Thoracic aorta (tissue), 2 donors: ENCODE measurements around the gene KRT80. TPM values are rescaled to one million over a fixed set of nuclear protein-coding genes. Genes with fewer than 3 reads are reported as not detected.

Experiments
- ATAC-seq: fragments of 150-250 bp; one replicate; pipeline ENCODE4 v1.8.0; 2017; ENCODE audit warnings: low read depth; ENCODE audit not compliant: insufficient number of reproducible peaks, low FRiP score
- DNase-seq: peaks from one replicate; pipeline ENCODE4 v3.0.0-alpha.2; 2020; ENCODE audit warnings: low spot score
- H3K27ac ChIP-seq, 2 donors: fragments of 200-600 bp; sonication (generic); 1 replicate in 1 of 2; 2 replicates in 1 of 2; pipeline ENCODE4 v1.5.1; 2016; ENCODE audit warnings: mild to moderate bottlenecking in 2 of 2, moderate library complexity in 2 of 2
- H3K27me3 ChIP-seq: fragments of 200-600 bp; sonication (generic); replicated peaks from 2 replicates; pipeline ENCODE4 v1.6.0; 2016; ENCODE audit warnings: mild to moderate bottlenecking; ENCODE audit not compliant: insufficient read depth
- H3K36me3 ChIP-seq: fragments of 200-600 bp; sonication (generic); one replicate; pipeline ENCODE4 v1.5.1; 2016
- H3K4me1 ChIP-seq, 2 donors: fragments of 200-600 bp; sonication (generic); 1 replicate in 1 of 2; 2 replicates in 1 of 2; pipeline versions ENCODE4 v1.5.1 to v1.6.0; 2016; ENCODE audit warnings: low read depth in 2 of 2, mild to moderate bottlenecking in 1 of 2; ENCODE audit not compliant: control insufficient read depth in 1 of 2
- H3K4me3 ChIP-seq: fragments of 200-600 bp; sonication (generic); 2 replicates; pipeline ENCODE4 v1.5.1; 2016; ENCODE audit warnings: mild to moderate bottlenecking
- H3K9me3 ChIP-seq: fragments of 200-600 bp; sonication (generic); 2 replicates; pipeline ENCODE4 v1.5.1; 2016
- total RNA-seq, 2 donors: library from RNA; depleted of rRNA; stranded (reverse); fragments of >200 nt; gene quantifications; one replicate each; pipeline versions ENCODE4 v1.1.0 to v1.2.3, GENCODE V29; 2016
- TF ChIP-seq, protein P1 (sequence below): fragments of 200-600 bp; sonication (generic); IDR thresholded peaks from one replicate; pipeline ENCODE4 v1.5.1; 2019; ENCODE audit warnings: antibody characterized with exemption

Gene KRT80
- total RNA-seq, 2 donors from 2014 or later: 0.21 to 0.41 TPM

DNA sequence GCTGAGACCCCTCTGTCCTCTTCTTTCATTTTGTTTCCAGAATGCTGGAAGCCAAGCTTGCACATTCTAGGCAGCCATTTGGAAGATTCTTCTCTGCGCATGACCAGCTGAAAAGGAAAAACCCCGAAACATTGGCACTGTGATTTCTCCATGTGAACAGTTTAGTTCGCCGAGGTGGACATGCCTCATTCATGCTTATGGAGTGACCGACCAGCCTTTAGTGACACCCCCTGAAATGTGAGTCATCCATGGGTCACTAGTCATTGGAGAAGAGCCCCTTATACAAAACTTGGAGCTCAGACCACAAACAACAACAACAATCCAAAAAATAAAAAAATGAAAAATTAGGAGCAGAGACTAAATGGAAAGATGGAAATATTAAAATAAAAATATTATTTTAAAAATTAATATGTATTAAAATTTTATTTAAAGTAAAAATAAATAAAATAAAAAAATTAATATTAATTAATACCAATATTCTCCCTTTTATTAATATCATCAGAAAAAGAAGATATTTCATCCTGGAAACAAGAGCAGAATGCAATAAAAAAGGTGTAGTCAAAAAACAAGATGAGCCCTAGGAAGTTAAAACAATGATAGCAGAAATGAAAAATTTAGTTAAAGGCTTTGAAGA is 31.7 kb upstream of the KRT80 start:
- Histone ChIP-seq H3K4me1 (peaks cover 13 to 37% of the 10 kb centered on the region in 2 donors), H3K27me3 (no peaks in the 10 kb centered on the region), H3K9me3 (no peaks in the 10 kb centered on the region), H3K4me3 (no peak overlapping the region), H3K27ac (peak overlapping the region in 1 of 2 donors; percentile 58), H3K36me3 (no peaks in the 10 kb centered on the region)
- ATAC-seq (no peak), DNase-seq (no peak)
- TF ChIP-seq, protein P1, sequence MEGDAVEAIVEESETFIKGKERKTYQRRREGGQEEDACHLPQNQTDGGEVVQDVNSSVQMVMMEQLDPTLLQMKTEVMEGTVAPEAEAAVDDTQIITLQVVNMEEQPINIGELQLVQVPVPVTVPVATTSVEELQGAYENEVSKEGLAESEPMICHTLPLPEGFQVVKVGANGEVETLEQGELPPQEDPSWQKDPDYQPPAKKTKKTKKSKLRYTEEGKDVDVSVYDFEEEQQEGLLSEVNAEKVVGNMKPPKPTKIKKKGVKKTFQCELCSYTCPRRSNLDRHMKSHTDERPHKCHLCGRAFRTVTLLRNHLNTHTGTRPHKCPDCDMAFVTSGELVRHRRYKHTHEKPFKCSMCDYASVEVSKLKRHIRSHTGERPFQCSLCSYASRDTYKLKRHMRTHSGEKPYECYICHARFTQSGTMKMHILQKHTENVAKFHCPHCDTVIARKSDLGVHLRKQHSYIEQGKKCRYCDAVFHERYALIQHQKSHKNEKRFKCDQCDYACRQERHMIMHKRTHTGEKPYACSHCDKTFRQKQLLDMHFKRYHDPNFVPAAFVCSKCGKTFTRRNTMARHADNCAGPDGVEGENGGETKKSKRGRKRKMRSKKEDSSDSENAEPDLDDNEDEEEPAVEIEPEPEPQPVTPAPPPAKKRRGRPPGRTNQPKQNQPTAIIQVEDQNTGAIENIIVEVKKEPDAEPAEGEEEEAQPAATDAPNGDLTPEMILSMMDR: no peak

DNA sequence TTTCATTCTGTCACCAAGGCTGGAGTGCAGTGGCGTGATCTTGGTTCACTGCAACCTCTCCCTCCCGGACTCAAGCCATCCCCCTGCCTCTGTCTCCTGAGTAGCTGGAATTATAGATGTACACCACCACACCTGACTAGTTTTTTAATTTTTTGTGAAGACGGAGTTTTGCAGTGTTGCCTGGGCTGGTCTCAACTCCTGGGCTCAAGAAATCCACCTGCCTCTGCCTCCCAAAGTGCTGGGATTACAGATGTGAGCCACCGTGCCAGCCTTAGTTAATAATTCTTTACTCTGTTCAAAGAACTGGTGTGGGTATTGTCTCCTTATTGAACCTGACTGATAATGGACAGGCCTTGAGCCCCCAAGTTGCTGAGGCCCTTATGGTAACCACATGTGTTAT is 30.9 kb upstream of the KRT80 start:
- DNase-seq (no peak), ATAC-seq (no peak)
- peaks cover 13 to 37% of the 10 kb centered on the region in 2 donors for H3K4me1 ChIP-seq
- no peaks in the 10 kb centered on the region for H3K36me3 ChIP-seq
- H3K27me3 ChIP-seq: no peaks in the 10 kb centered on the region
- H3K9me3 ChIP-seq: no peaks in the 10 kb centered on the region
- no peak overlapping the region for H3K4me3 ChIP-seq
- TF ChIP-seq, protein P1: no peak
- H3K27ac ChIP-seq: peak overlapping the region in 1 of 2 donors; percentile 45

DNA sequence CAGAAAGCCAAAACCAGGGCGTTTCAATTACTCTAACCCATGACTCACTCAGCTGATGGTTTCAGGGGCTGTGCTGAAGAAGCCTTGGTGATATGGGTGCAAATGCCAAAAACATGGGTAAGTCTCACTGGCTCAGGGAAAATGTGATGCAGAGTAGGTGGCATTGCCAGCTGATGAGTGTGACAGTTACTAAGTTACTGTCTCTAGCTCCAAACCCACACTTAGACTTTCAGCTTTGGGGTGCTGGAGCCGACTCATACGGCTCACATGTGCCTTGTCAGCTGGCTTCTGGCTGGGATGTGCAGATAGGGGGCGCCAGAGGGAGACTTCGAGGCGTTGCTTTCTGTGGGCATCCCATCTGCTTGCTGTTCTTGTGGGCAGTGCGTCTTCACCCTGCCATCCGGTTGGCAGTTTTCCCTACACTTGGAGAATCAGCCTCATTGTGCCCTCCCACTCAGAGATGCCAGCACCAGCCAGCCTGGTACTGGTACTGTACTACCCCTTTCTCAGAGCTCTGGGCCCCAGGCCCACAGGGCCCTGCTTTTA is 30.2 kb upstream of the KRT80 start:
- no peaks in the 10 kb centered on the region for H3K36me3 ChIP-seq

DNA sequence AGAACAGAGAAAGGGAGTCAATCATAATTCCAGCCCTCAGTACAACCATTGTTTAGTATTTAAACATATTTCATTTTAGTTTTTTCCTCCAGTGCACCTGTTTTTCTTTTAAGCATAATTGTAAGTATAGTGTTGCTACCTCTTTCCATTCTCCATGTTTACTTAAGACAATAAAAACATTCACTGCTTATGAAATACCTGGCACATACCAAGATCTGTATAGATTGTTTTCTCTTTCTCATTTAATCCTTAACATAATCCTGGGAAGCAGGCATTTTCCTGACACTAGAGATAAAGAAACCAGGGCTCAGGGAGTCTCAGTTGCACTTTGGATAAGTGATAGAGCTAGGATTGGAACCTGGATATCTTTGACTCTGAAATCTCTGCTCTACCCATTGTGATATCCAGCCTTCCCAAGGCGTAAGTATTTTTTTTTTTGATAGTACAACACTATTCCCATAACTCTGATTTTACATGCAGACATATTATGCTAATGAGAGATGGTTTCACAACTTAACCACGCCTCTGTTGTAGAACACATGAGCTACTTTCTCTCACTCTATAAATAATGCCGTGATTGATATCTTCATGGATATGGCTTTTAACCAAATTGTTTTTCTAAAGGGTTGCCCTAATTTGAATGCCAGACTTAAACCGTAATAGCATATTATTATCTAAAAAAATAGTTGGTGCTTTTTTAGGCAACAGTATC is 29.4 kb upstream of the KRT80 start:
- no peaks in the 10 kb centered on the region for H3K27me3 ChIP-seq
- no peak overlapping the region for H3K4me3 ChIP-seq
- no peaks in the 10 kb centered on the region for H3K9me3 ChIP-seq
- DNase-seq (no peak), ATAC-seq (no peak)
- peak overlapping the region in 1 of 2 donors; percentile 33 for H3K27ac ChIP-seq
- peaks cover 24 to 43% of the 10 kb centered on the region in 2 donors for H3K4me1 ChIP-seq
- no peaks in the 10 kb centered on the region for H3K36me3 ChIP-seq
- TF ChIP-seq, protein P1: no peak

More for the DNA sequence above, 30.2 kb upstream of the KRT80 start:
- TF ChIP-seq, protein P1: peak; percentile 31
- Histone ChIP-seq H3K27ac (peak overlapping the region in 1 of 2 donors; percentile 33), H3K9me3 (no peaks in the 10 kb centered on the region), H3K27me3 (no peaks in the 10 kb centered on the region), H3K4me3 (no peak overlapping the region), H3K4me1 (peaks cover 17 to 41% of the 10 kb centered on the region in 2 donors)
- no peak for DNase-seq
- ATAC-seq: peak; percentile 17

DNA sequence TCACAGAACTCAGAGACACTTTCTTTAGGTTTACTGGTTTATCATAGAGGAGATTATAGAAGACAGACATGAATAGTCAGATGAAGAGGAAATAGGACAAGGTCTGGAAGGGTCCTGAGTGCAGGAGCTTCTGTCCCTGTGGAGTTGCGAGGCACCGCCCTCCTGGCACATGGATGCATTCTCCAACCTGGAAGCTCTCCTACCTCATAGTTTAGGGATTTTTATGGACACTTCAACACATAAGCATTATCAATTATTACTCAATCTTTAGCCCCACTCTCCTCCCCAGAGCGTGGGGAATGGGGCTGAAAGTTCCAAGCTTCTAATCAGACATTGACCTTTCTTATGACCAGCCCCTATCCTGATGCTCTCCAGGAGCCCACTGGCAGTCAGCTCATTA is 28.7 kb upstream of the KRT80 start:
- H3K27ac ChIP-seq: no peak overlapping the region
- ATAC-seq (no peak), DNase-seq (no peak)

More for the DNA sequence above, 28.7 kb upstream of the KRT80 start:
- Histone ChIP-seq H3K4me1 (peaks cover 32 to 43% of the 10 kb centered on the region in 2 donors), H3K4me3 (no peak overlapping the region), H3K27me3 (no peaks in the 10 kb centered on the region), H3K36me3 (no peaks in the 10 kb centered on the region), H3K9me3 (no peaks in the 10 kb centered on the region)
- TF ChIP-seq, protein P1: no peak
